Fibroblast of upper back skin (primary cell): ENCODE results near the gene SOCS1.

Source experiments
- DNase-seq: peaks from one replicate; pipeline ENCODE4 v3.0.0-alpha.2; 2013

Gene SOCS1

DNA sequence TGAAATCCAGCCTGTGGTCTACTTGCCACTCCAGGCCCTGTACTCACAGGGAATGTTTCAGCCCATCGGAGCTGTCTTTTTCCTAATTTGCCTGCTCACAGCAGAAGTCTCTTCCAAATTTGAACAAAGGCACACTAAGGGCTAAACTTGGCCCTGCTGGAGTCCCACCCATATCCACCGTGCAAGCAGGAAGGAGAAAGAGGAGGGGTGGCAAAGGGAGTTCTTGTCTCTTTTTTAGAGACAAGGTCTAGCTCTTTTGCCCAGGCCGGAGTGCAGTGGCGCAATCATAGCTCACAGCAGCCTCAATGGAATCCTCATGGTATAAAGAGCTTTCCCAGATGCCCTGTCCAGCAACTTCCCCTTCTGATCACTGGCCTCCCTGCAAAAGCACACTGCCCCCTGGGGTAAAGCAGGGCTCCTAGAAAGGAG is 27.8 kb upstream of the SOCS1 start:
- DNase-seq = no peak

GRCh38 chr16:11280616-11281522 is 24.9 kb upstream of the SOCS1 start, which contains the start of gene PRM1:
TSS of gene PRM1 (minus strand) at chr16:11281330. CDS start at chr16:11281238, 92 bp downstream.
- no peak for DNase-seq

DNA sequence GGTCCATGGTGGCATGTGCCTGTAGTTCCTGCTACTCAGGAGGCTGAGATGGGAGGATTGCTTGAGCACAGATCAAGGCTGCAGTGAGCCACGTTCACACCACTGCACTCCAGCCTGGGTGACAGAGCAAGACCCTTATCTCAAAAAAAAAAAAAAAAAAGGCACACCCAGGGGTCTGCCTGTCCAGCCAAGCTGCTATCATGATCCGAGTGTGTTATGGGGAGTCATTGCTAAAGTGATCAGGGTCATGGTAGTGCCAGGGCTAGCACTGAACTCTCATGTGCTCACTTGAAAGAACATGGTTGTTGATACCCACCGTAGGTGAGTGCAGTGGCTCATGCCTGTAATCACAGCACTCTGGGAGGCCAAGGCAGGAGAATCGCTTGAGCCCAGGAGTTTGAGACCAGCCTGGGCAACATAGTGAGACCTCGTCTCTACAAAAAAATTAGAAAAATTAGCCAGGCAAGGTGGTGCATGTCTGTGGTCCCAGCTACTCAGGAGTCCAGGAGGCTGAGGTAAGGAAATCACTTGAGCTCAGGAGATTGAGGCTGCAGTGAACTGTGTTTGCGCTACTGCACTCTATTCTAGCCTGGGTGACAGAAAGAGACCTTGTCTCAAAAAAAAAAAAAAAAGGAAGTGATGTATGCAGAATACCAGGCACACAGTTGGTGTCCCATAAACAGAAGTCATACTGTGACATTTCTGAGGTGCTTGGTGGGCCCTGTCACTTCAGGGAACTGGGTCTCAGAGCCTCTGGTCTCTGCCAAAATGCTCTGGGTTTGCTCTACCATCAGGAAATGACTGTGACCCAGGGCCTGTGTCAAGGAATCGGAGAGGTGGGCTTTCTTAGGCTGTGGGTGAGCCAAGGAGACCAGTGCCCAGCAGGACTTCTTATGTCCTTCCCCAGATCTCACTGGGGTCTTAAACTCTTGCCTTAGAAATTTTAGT is 23.0 kb upstream of the SOCS1 start:
- DNase-seq = no peak

DNA sequence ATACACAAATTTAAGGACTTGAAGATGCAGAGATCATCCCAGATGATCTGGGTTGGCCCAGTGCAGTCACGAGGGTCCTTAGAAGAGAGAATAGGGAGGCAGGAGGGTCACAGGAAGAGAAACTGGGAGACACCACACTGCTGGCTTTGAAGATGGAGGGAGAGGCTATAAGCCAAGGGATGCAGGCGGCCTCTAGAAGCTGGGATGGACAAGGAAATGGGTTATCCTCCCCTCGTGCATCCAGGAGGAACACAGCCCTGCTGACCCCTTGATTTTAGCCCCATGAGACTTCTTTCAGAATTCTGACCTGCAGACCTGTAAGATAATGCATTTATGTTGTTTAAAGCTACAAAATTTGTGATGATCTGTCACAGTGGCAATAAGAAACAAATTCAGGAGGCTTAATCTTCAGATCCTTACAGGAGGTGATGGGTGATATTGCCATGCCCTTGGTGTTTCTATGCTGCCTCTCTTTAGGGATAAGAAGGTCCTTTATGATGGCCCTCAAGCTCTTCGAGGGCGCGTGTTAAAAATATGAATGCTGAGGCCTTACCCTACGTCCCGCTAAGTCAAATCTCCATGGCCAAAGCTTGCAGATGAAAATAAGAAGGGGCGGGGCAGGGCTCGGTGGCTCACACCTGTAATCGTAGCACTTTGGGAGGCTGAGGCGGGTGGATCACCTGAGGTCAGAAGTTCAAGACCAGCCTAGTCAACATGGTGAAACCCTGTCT is 21.8 kb upstream of the SOCS1 start:
- DNase-seq = no peak

- DNase-seq = no peak
Measured at GRCh38 chr16:11276896-11277593, 21.0 kb upstream of the SOCS1 start.

DNA sequence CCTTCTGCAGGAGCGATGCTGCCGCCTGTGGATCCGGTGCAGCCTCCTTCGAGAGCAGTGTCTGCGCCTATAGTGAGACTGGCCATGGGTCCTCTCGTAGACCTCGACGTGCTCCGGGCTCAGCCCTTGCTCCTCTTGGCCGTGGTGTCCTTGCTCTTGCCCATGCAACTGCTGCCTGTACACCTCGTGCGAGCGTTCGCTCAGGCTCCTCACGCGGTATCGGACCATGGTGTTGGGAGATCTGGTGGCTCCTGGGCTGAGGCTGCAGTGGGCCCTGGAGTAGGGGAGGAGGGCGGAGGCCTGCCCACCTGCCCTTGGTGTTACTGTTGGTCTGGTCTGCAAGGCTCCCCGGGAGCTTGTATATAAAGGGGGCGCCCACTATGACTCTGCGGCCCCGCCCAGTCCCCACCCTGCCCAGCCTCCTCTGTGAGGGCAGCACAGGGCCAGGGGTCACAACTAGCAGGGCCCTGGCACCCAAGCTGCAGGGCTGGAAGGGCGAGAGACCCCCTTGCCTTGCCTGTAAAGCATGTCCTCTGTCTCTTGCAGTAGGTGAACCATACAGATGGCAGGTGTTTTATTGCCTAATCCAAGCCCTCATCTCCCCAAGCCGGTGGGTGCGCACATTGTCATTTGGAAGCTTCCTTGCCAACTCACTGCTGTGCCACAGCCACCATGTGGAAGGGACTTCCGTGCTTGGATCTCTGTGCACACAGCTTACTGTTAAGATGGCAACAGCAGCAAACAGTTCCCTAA is 20.3 kb upstream of the SOCS1 start, which contains the start of gene PRM2:
Gene PRM2, minus strand, starts transcription at position 338 of the 753 bp plus-strand sequence. Its CDS starts 110 bp downstream, at position 228.
- DNase-seq = no peak

DNA sequence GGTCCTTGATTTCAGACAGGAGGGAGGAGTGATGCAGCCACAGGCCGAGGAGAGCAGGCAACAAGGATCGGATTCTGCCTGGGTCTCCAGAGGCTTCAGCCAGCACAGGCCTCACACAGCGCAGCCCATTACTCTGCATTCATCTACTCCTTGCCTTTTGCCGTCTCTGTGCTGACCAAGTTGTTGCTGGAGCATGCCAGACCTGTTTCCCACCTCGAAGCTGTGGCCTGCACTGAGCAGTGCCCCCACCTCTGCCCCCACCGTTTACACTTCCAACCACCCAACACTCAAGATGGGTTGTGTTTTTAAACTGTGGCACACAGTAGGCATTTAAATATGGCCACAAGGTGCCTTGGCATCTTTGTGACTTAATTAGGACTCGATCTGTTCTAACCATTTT is 19.0 kb upstream of the SOCS1 start:
- DNase-seq = no peak

- DNase-seq = no peak
Measured at GRCh38 chr16:11273721-11274324, 17.8 kb upstream of the SOCS1 start.

DNA sequence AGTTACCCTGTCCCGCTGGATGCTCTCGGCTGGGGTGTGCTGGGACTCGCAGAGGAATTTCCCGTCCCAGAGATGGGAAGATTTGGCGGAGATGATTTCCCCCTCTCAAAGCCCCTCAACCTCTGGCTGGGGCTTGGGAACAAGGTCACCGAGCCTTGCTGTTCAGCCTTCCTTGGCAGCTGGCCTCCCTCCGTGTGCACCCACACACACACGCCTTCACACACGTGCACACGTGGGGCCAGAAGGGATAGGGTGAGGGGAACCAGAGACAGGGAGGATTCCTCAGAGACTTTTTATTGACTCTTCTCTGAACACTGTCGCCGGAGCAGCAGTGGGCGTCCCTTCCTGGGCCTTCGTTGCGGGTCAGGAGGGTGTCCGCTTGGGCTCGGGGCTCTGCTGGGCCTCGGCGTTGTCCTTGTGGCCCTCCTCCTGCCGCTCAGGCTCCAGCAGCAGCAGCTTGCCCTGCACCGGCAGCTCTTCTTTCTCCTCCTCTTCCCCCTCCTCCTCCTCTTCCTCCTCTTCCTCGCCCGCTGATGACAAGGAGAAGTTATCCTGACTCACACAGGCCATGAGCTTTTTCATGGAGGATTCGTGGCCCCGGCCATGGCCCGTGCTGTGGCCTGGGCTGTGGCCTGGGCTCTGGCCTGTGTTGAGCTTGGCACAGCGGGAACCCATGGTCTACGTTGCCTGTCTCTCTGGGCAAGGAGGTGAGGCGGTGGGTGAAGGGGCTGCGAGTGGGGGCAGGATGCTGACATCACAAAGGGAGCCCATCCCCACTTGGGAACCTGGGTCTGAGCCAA is 17.1 kb upstream of the SOCS1 start, which contains the start of gene PRM3:
Gene PRM3, minus strand, starts transcription at position 709 of the 800 bp plus-strand sequence. Its CDS starts 34 bp downstream, at position 675.
- DNase-seq = no peak

DNA sequence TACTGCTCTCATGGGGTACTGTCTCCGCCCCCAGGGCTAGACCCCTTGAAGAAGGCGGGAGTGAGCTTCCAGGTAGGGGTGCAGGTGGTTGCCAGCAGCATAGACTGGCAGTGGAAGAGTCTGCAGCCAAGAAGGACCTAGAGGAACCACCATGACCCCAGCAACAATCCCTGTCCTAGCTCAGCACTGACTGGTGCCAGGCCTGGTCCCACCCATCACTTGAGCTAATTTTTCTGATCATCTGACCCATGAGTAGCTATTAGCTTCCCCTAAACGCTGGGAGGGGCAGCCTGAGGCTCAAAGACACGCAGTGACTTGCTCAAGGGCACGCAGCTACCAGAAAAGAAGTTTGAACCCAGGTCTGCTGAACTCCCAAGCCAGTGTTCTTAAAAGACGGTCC is 16.5 kb upstream of the SOCS1 start:
- DNase-seq = no peak

- no peak for DNase-seq
Measured at GRCh38 chr16:11271610-11272009, 15.6 kb upstream of the SOCS1 start.

DNA sequence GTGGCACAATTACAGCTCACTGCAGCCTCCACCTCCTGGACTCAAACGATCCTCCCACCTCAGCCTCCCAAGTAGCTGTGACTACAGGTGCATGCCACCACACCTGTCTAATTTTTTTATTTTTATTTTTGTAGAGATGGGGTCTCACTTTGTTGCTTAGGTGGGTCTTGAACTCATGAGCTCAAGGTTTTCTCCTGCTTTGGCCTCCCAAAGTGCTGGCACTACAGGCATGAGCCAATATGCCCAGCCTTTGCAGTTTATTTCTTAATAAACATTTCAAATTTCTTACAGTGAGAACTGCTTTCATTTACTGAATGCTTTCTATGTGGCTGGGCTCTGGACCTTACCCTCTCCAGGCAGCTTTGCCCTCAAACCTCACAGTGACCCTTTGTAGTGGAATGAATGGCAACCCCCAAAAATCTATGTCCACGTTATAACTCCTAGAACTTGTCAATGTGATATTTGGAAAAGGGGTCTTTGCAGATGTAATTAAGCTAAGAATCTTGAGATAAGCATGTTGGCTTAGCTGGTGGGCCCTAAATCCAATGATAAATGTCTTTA is 14.7 kb upstream of the SOCS1 start:
- DNase-seq = no peak

DNA sequence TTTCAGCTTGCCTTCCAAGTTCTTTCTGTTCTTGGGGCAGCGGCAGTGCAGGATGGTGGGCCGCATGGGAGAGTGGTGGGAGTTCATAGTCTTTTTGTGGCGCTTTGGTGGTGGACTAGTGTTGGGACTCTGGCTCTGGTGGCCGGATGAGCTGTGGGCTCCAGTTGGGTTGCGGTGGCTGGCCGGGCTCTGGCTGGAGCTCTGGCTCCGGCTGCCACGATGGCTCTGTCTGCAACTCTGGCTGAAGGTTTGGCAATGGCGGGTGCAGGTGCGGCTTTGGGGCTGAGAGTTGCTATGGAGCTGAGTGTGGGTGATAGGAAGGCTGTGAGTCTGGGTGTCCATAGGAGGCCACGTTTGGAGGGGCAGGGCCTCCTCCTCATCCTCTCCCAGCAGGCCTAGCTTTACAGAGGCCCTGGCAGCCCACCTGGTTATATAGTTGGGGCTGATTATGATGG is 12.9 kb upstream of the SOCS1 start, which contains the start of gene TNP2:
Gene TNP2, minus strand, starts transcription at position 405 of the 455 bp plus-strand sequence. Its CDS starts 63 bp downstream, at position 342.
- no peak for DNase-seq

GRCh38 chr16:11265124-11265523 is 9.1 kb upstream of the SOCS1 start:
- no peak for DNase-seq

DNA sequence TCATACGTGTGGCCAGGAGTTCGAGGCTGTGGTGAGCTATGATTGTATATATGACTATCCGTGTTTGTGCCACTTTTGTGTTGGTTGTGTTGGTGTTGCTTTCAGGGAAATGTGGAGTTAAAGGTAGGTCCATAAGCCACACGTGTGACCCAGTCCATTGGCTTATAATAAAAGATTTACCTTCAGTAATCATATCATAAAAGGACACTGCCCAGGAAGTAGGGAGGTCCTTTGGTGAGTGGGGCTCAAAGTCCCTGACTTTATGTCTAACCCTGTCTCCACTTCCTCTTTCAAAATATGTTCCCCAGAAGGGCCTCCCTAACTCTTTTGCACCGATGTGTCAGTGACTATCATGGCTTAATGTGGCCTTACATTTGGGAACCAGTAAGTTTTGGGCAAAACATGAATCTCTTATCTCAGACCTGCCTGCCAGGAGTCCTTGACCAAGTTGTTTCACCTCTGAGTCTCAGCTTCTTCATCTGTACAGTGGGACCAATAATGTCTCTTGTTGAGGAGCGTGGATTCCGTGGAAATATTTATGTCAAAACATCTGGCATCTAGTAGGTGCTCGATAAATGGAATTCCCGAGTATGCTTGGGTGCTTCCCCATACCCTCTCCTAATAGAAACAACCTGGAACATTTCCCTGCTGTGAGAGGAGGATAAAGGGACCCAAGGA is 8.3 kb upstream of the SOCS1 start:
- DNase-seq = no peak

DNA sequence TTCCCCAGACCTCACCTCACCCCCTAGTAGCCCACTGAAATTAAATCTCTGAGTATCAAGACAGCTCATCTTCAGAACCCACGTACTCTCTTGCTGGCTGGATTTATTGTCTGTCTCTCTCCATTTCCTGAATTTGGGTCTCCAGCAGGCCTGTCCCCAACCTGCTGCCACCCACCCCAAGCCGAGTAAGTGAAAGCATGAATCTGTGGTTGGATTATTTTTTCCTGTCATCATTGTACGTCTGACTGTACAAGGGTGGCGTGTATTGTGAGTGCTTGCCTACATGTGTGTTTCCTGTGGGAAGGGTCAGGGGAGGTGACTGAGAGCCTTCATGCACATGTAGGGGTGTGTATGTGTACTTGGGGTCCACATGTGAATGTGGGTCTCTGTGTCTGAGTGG is 7.7 kb upstream of the SOCS1 start:
- no peak for DNase-seq

GRCh38 chr16:11262915-11263314 is 6.9 kb upstream of the SOCS1 start:
- no peak for DNase-seq

- no peak for DNase-seq
Measured at GRCh38 chr16:11260596-11260966, 4.6 kb upstream of the SOCS1 start.
